Pancreas (tissue), 10 donors: ENCODE results near the gene INTS2. TPM values are rescaled to one million over a fixed set of nuclear protein-coding genes. Genes with fewer than 3 reads are reported as not detected.
A peak's percentile ranks its signal among the peaks of the same experiment; 100 is the strongest.

Experiments used
- ATAC-seq, 4 donors: fragments of 200-7000 bp; cut with Tn5 transposase; one replicate each; pipeline versions ENCODE4 v1.8.0 to v1.9.1; 2020; ENCODE audit warnings: mild to moderate bottlenecking in 4 of 4, moderate library complexity in 4 of 4
- DNase-seq, 6 donors: peaks; one replicate each; pipeline ENCODE4 v3.0.0-alpha.2; 2020
- FAIRE-seq: peaks from 2 replicates; lab custom pipeline; 2012; peaks lifted over from hg19 to GRCh38; lab: Jason Lieb, UNC
- H3K27ac ChIP-seq, 4 donors: fragments of 200-600 bp; sonication (generic); 1 replicate in 3 of 4; 2 replicates in 1 of 4; pipeline versions ENCODE4 v1.5.0 to v1.8.0; 2020
- H3K27me3 ChIP-seq, 4 donors: fragments of 200-600 bp; one replicate each; pipeline ENCODE4 v1.8.0; 2021
- H3K36me3 ChIP-seq, 3 donors: fragments of 200-600 bp; sonication (generic) in 1 of 3; one replicate each; pipeline versions ENCODE4 v1.5.0 to v1.8.0; 2020 to 2021
- H3K4me1 ChIP-seq, 3 donors: fragments of 200-600 bp; one replicate each; pipeline ENCODE4 v1.8.0; 2021
- H3K4me3 ChIP-seq, 4 donors: fragments of 200-600 bp; sonication (generic) in 2 of 4; one replicate each; pipeline versions ENCODE4 v1.5.0 to v1.8.0; 2020 to 2021
- H3K9me3 ChIP-seq, 4 donors: fragments of 200-600 bp; one replicate each; pipeline ENCODE4 v1.8.0; 2021
- WGBS, 2 donors: extraction: QIAGEN DNeasy Blood & Tissue Kit; methylation state at CpG; one replicate each; pipeline ENCODE4 v1.1.7; 2013; 5-methylcytosine and 5-hydroxymethylcytosine counted together
- intact Hi-C, 3 donors: fragments of 100-400 bp; cut with DNase I; formaldehyde crosslinking; loops; one replicate each; pipeline versions ENCODE4 v1.11.1 to v1.14.2; 2022
- polyA plus RNA-seq, 2 donors: library from polyadenylated mRNA; stranded (reverse); fragments of 200-250 nt; gene quantifications; one replicate each; pipeline ENCODE4 v1.2.3, GENCODE V29; 2013
- total RNA-seq, 6 donors: library from RNA; stranded (reverse); fragmentation: NEBNext Ultra II Directional in 4 of 6; extraction: Animal tissue kit (Norgen Biotek cat#: 25700) in 4 of 6; gene quantifications; one replicate each; pipeline versions ENCODE4 v1.2.1 to v1.2.4, GENCODE V29; 2021 to 2023
- TF ChIP-seq, protein P1 (sequence below), 4 donors: fragments of 200-600 bp; sonication (generic) in 3 of 4; IDR thresholded peaks; one replicate each; pipeline versions ENCODE4 v1.5.0 to v1.8.0; 2021; ENCODE audit warnings: antibody characterized with exemption in 4 of 4
- donor health status: healthy with polysubstance abuse.
- donor health status: DM: no; HTN: no; CAD: no; lungs with moderate emphysema.
- donor health status: DM: no; HTN: no; CAD: no.
- donor health status: control.
- donor health status: control.
- donor health status: Bipolar disorder and iron deficiency.
- donor health status: DM: yes; HTN: yes; CAD: no.
- donor health status: DM: no; HTN: no; CAD: no.
- donor health status: DM: no; HTN: no; CAD: no.
- donor health status: DM: yes; HTN: yes; CAD: no.

INTS2 gene
- total and polyA plus RNA-seq, 8 donors: 1.5 to 5.2 (median 2.2) TPM

DNA sequence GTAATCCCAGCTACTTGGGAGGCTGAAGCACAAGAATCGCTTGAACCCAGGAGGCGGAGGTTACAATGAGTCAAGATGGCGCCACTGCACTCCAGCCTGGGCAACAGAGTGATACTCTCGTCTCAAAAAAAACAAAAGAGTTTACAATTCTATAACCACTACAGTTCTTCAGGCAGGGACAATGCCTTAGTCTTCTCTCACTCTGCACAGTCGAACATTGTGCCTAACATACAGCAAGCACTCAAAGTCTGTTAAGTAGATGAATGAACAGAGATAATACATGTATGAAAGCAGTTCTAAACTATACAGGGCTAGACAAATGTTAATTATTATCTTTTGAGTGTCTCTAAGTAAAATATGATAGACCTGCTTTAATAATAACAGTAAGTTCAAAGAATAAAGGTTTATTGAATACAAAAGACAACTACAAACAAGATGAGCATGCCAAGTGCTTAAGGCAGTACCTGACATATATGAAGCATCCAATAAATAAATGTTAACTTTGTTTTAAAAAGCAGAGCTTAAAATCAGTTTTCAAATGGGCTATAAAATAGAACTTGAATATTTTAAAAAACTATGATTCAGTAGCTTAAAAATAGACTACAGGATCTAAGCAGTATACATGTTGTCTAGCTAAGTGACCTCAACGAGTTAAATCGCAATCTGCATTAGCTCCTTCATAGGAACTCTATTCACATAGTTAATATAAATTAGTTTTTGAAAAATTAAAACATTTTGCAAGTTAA is 19.3 kb downstream of the INTS2 start:
- 87 to 94% methylated on average over 7 of the region's 7 CpGs for WGBS, 2 donors
- no peaks in the 10 kb centered on the region for H3K27me3 ChIP-seq
- peak; percentile 29 for FAIRE-seq
- no peaks in the 10 kb centered on the region for H3K9me3 ChIP-seq
- ATAC-seq: no peak
- H3K36me3 ChIP-seq: peaks cover 0 to 16% (median 6%) of the 10 kb centered on the region in 3 donors
- H3K4me3 ChIP-seq: no peak overlapping the region
- H3K27ac ChIP-seq: no peak overlapping the region
- DNase-seq: no peak
- TF ChIP-seq, protein P1, sequence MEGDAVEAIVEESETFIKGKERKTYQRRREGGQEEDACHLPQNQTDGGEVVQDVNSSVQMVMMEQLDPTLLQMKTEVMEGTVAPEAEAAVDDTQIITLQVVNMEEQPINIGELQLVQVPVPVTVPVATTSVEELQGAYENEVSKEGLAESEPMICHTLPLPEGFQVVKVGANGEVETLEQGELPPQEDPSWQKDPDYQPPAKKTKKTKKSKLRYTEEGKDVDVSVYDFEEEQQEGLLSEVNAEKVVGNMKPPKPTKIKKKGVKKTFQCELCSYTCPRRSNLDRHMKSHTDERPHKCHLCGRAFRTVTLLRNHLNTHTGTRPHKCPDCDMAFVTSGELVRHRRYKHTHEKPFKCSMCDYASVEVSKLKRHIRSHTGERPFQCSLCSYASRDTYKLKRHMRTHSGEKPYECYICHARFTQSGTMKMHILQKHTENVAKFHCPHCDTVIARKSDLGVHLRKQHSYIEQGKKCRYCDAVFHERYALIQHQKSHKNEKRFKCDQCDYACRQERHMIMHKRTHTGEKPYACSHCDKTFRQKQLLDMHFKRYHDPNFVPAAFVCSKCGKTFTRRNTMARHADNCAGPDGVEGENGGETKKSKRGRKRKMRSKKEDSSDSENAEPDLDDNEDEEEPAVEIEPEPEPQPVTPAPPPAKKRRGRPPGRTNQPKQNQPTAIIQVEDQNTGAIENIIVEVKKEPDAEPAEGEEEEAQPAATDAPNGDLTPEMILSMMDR (IDR thresholded peaks at IDR 0.05): no peak
- H3K4me1 ChIP-seq: no peaks in the 10 kb centered on the region
- intact Hi-C loops: no loop called here

DNA sequence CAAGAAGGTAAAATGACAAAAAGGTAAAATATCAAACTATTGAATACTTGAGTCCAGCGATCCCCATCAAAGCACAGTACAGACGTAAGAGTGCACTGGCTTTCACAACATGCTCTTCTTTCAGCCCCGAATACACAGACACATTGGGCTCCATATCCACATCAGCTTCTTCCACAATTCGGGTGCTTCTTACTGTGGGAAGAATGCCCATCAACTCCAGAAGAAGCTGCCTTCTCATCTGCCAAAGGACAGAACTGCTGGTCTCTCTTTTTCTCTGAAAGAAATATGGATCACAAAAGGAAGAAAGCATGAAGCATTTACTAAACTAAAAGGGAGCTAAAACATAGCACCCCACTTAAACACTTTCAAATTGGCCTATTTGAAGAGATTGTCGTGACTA is 20.4 kb downstream of the INTS2 start:
- TF ChIP-seq, protein P1 (IDR thresholded peaks at IDR 0.05): no peak
- H3K27me3 ChIP-seq: no peaks in the 10 kb centered on the region
- DNase-seq (no peak), FAIRE-seq (no peak), ATAC-seq (no peak)
- 88 to 93% methylated on average over 5 of the region's 5 CpGs for WGBS, 2 donors
- H3K9me3 ChIP-seq: no peaks in the 10 kb centered on the region
- intact Hi-C loops: no loop called here
- peaks cover 0 to 16% (median 6%) of the 10 kb centered on the region in 3 donors for H3K36me3 ChIP-seq
- H3K4me3 ChIP-seq: no peak overlapping the region
- no peak overlapping the region for H3K27ac ChIP-seq
- no peaks in the 10 kb centered on the region for H3K4me1 ChIP-seq

DNA sequence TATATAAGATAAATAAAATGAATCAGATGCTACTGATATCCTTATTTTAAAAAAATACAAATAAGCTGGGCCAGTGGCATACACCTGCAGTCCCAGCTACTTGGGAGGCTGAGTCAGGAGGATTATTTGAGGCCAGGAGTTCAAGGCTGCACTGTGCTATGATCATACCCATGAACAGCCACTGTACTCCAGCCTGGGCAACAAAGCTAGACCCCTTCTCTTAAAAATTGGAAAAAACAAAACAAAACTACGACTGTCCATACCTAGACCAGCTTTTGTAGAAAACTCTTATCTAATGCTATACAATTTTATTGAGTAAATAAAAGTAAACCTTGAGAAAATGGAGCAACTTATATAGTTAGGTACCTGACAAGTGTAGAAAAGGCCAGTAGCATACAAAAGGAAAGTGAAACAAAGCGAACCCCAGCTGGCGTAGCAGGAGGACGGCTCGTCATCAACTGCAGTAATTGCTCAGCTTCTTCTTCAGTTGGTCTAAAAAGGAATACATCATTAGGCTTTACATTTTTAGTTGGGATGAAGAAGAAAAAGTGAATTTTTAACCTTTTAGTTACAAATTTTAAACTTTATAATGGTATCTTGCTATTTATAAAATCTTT is 23.6 kb downstream of the INTS2 start:
- no peak for ATAC-seq
- no peak for DNase-seq
- Histone ChIP-seq H3K27me3 (no peaks in the 10 kb centered on the region), H3K36me3 (peaks cover 0 to 16% (median 0%) of the 10 kb centered on the region in 3 donors), H3K9me3 (no peaks in the 10 kb centered on the region), H3K27ac (no peak overlapping the region), H3K4me3 (no peak overlapping the region), H3K4me1 (no peaks in the 10 kb centered on the region)
- intact Hi-C loops: no loop called here
- TF ChIP-seq, protein P1 (IDR thresholded peaks at IDR 0.05): no peak
- WGBS, 2 donors: 92 to 97% methylated on average over 5 of the region's 5 CpGs
- no peak for FAIRE-seq

DNA sequence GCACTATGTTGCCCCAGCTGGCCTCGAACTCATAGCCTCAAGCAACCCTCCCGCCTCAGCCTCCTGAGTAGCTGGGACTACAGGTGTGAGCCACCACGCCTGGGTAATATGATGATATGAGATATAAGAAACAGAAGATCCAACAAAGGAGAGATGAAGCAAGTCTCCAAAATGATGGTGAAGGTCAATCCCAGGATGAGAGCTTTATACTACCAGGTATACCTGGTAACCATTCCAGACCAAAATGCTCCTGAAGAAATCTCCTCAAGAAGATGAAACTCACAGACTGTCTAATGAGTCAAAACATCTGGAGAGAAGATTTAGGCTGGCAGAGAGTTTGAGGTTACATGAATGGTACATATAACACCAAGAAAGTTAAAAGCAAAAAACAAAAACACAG is 24.5 kb downstream of the INTS2 start:
- no peak for ATAC-seq
- intact Hi-C loops: no loop called here
- TF ChIP-seq, protein P1 (IDR thresholded peaks at IDR 0.05): no peak
- H3K4me1 ChIP-seq: no peaks in the 10 kb centered on the region
- DNase-seq: no peak
- no peak for FAIRE-seq
- H3K9me3 ChIP-seq: no peaks in the 10 kb centered on the region
- peaks cover 0 to 16% (median 0%) of the 10 kb centered on the region in 3 donors for H3K36me3 ChIP-seq
- H3K27me3 ChIP-seq: no peaks in the 10 kb centered on the region
- no peak overlapping the region for H3K4me3 ChIP-seq
- H3K27ac ChIP-seq: no peak overlapping the region
- 97% methylated on average over 3 of the region's 3 CpGs for WGBS, 2 donors
